Measurements from ENCODE around the gene TENT4A.
A peak's percentile ranks its signal among the peaks of the same experiment; 100 is the strongest.

Gene TENT4A

DNA sequence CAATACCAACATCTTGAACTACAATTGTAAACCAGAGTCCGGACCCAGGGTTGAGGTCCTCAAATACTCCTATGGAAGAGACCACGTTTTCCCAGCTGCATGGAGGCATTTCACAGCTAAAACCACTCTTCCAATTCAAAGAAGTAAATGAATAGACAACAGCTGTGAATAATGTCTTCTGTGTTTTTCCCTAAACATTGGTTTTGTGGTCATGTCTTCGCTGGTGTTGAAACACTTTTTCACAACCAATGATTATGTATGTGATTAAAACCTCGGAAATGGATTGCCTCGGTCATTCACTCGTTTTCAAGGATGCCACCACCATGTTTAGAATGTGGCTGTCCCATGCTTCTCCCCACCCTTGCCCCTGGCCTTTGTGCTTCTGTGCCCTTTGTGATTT is 9.4 kb upstream of the TENT4A start:
- TF ChIP-seq CTCF (IDR thresholded peaks at IDR 0.05; ENCODE audit: control insufficient read depth, insufficient read depth, low read depth, low read length, missing control alignments): no peak
- DNase-seq (ENCODE audit: low read depth): no peak
- H3K4me3 ChIP-seq (ENCODE audit: control insufficient read depth, low read depth, low read length): no peak overlapping the region

DNA sequence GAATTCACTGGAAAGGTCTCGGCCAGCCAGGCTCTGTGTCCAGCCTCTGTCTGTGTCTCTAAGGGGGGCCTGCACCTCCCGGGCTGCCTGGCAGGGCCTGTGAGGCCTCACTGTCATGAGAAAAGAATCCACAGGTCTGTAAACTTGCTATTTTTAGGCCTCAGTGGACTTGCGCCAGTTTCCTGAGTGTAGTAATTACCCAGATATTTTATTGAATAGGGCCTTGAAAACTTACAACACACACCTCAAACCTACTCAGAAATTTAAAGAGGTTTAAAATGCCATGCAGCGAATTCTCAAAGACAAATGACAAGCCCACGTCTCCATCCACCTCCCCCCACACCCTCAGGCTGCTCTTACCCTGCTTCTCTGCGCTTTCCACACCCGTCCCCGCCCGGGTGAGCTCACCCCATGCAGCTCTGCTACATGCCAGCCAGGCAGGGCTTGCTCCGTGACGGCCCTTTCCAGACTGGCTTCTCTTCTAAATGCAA is 8.8 kb upstream of the TENT4A start:
- TF ChIP-seq CTCF (IDR thresholded peaks at IDR 0.05; ENCODE audit: control insufficient read depth, insufficient read depth, low read depth, low read length, missing control alignments): no peak
- DNase-seq (ENCODE audit: low read depth): peak; percentile 91
- H3K4me3 ChIP-seq (ENCODE audit: control insufficient read depth, low read depth, low read length): no peak overlapping the region

- DNase-seq (ENCODE audit: low read depth): no peak
- no peak for TF ChIP-seq CTCF (IDR thresholded peaks at IDR 0.05; ENCODE audit: control insufficient read depth, insufficient read depth, low read depth, low read length, missing control alignments)
- H3K4me3 ChIP-seq (ENCODE audit: control insufficient read depth, low read depth, low read length): no peak overlapping the region
Observed at GRCh38 chr5:6705088-6705487, 8.1 kb upstream of the TENT4A start.

GRCh38 chr5:6705959-6706358 is 7.3 kb upstream of the TENT4A start:
- no peak for TF ChIP-seq CTCF (IDR thresholded peaks at IDR 0.05; ENCODE audit: control insufficient read depth, insufficient read depth, low read depth, low read length, missing control alignments)
- no peak overlapping the region for H3K4me3 ChIP-seq (ENCODE audit: control insufficient read depth, low read depth, low read length)
- DNase-seq (ENCODE audit: low read depth): no peak

GRCh38 chr5:6707852-6708251 is 5.4 kb upstream of the TENT4A start:
- H3K4me3 ChIP-seq (ENCODE audit: control insufficient read depth, low read depth, low read length): no peak overlapping the region
- TF ChIP-seq CTCF (IDR thresholded peaks at IDR 0.05; ENCODE audit: control insufficient read depth, insufficient read depth, low read depth, low read length, missing control alignments): no peak
- DNase-seq (ENCODE audit: low read depth): no peak

GRCh38 chr5:6708814-6709213 is 4.4 kb upstream of the TENT4A start:
- no peak overlapping the region for H3K4me3 ChIP-seq (ENCODE audit: control insufficient read depth, low read depth, low read length)
- no peak for TF ChIP-seq CTCF (IDR thresholded peaks at IDR 0.05; ENCODE audit: control insufficient read depth, insufficient read depth, low read depth, low read length, missing control alignments)
- no peak for DNase-seq (ENCODE audit: low read depth)

DNA sequence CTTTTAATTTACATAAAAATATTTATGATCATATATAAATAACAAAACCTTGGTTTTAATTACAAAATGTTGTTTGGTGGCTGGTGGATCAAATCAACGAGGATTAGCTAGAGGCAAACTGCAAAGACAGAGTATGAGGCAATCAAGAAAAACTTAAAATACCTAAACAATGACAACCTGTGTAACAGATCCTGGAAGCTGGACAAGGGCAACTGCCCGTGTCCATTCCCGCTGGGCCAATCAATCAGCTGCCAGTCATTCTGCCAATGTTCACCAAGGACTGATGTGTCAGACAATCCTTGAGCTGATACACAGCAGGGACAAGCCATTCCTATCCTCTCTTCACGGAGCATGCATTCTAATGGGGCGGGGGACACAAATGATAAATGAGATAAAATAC is 3.2 kb upstream of the TENT4A start:
- no peak overlapping the region for H3K4me3 ChIP-seq (ENCODE audit: control insufficient read depth, low read depth, low read length)
- no peak for DNase-seq (ENCODE audit: low read depth)

More for the DNA sequence above, 3.2 kb upstream of the TENT4A start:
- TF ChIP-seq CTCF (IDR thresholded peaks at IDR 0.05; ENCODE audit: control insufficient read depth, insufficient read depth, low read depth, low read length, missing control alignments): no peak
